ENCODE results near the gene BTNL2. TPM values are rescaled to one million over a fixed set of nuclear protein-coding genes. Genes with fewer than 3 reads are reported as not detected.

BTNL2 gene
- total RNA-seq, 1 experiment from 2014 or later: not detected

DNA sequence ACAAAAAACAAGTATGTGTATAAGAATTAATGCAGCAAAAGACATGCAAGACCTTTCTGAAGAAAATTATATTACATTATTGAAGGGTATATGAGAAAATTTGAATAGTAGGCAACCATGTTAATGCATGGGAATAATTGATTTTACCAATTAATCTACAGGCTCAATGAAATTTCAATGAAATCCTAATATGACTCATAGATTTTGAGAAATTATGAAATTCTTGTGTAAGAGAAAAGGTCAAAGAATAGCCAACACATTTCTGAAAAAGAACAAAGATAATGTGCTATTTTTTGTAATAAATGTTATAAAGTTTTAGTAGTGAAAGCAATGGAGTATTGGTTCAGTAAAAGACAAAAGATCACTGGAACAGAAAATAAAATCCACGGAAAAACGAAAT lies 53.6 kb downstream of the BTNL2 start:
- CTCF ChIA-PET: no interaction called here
- Histone ChIP-seq H2AFZ (no peak overlapping the region), H3K27me3 (ENCODE audit: insufficient read depth, low read depth) (0 out of 2 replicates have a peak, but pooled peaks cover 7% of the 10 kb centered on the region), H3K27ac (no peak overlapping the region), H3F3A (ENCODE audit: insufficient read depth, low read depth) (no peaks in the 10 kb centered on the region), H4K20me1 (ENCODE audit: insufficient read depth) (no peaks in the 10 kb centered on the region), H3K9me3 (ENCODE audit: insufficient read depth, low read depth) (no peaks in the 10 kb centered on the region), H3K79me2 (ENCODE audit: low read depth) (no peaks in the 10 kb centered on the region), H3K36me3 (ENCODE audit: low read depth) (no peaks in the 10 kb centered on the region), H3K4me3 (no peak overlapping the region), H3K4me1 (replicated peaks; ENCODE audit: insufficient read depth) (no peaks in the 10 kb centered on the region), H3K4me2 (no peak overlapping the region), H3K9me2 (ENCODE audit: insufficient read depth) (no peaks in the 10 kb centered on the region)
- BruUV-seq (replicated peaks): no TSS peak
- intact Hi-C loops (cut with micrococcal nuclease; ENCODE audit: unreplicated experiment): no loop called here
- DNase-seq: no peak
- POLR2A ChIA-PET (ENCODE audit: unreplicated experiment): no interaction called here
- TF ChIP-seq, protein P1, sequence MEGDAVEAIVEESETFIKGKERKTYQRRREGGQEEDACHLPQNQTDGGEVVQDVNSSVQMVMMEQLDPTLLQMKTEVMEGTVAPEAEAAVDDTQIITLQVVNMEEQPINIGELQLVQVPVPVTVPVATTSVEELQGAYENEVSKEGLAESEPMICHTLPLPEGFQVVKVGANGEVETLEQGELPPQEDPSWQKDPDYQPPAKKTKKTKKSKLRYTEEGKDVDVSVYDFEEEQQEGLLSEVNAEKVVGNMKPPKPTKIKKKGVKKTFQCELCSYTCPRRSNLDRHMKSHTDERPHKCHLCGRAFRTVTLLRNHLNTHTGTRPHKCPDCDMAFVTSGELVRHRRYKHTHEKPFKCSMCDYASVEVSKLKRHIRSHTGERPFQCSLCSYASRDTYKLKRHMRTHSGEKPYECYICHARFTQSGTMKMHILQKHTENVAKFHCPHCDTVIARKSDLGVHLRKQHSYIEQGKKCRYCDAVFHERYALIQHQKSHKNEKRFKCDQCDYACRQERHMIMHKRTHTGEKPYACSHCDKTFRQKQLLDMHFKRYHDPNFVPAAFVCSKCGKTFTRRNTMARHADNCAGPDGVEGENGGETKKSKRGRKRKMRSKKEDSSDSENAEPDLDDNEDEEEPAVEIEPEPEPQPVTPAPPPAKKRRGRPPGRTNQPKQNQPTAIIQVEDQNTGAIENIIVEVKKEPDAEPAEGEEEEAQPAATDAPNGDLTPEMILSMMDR (conservative IDR thresholded peaks at IDR 0.05): no peak
- no peak for TF ChIP-seq EZH2 (IDR thresholded peaks at IDR 0.05; ENCODE audit: low read depth)

Other genes with a start within 250 kb of the BTNL2 start
- gene EGFL8, start 242.6 kb downstream of the BTNL2 start, total RNA-seq (2021): 23.3 and 26.0 TPM in 2 replicates
- gene AGPAT1, start 231.1 kb downstream of the BTNL2 start, total RNA-seq (2021): 58.9 and 61.7 TPM in 2 replicates
- 45.6 and 51.3 TPM in 2 replicates for gene RNF5, start 228.8 kb downstream of the BTNL2 start, total RNA-seq (2021)
- 18.1 and 20.4 TPM in 2 replicates for gene AGER, start 222.9 kb downstream of the BTNL2 start, total RNA-seq (2021)
- gene PBX2, start 217.0 kb downstream of the BTNL2 start, total RNA-seq (2021): 88.2 and 89.3 TPM in 2 replicates
- gene GPSM3, start 214.5 kb downstream of the BTNL2 start, total RNA-seq (2021): 8.6 and 10.4 TPM in 2 replicates
- 1.2 and 1.5 TPM in 2 replicates for gene NOTCH4, start 183.1 kb downstream of the BTNL2 start, total RNA-seq (2021)
- gene TSBP1, start 35.3 kb downstream of the BTNL2 start, total RNA-seq (2021): not detected in 2 replicates
- not detected in 2 replicates for gene HLA-DRA, start 32.7 kb upstream of the BTNL2 start, total RNA-seq (2021)
- 0.33 TPM in 1 of 2 replicates, not detected in the other for gene HLA-DRB5, start 123.1 kb upstream of the BTNL2 start, total RNA-seq (2021)
- 2.3 and 3.1 TPM in 2 replicates for gene HLA-DRB1, start 182.7 kb upstream of the BTNL2 start, total RNA-seq (2021)
- gene HLA-DQA1, start 230.2 kb upstream of the BTNL2 start, total RNA-seq (2021): not detected in 2 replicates